C4-2B (cell line): ENCODE measurements around the gene OR4K15.

Source experiments
- CTCF ChIP-seq: fragments of 450-650 bp; conservative IDR thresholded peaks from 2 replicates; pipeline ENCODE4 v1.5.1; 2017; ENCODE audit warnings: mild to moderate bottlenecking
- ZFX ChIP-seq: fragments of 450-650 bp; IDR thresholded peaks from 2 replicates; pipeline ENCODE4 v1.6.1; 2017

- TF ChIP-seq CTCF (no peak), ZFX (no peak)
Measured at GRCh38 chr14:20019257-20019865, 44.0 kb downstream of the OR4K15 start, which contains the start of gene OR4K14.
